NOMO-1 treated with dmso at 0.1 percent for 144 hours (cell line): ENCODE measurements around the gene SLC26A4.

ENCODE experiments used
- DNase-seq: peaks from one replicate; lab custom pipeline; 2025; ENCODE audit not compliant: unreplicated experiment; lab: John Stamatoyannopoulos, UW

SLC26A4 gene

DNA sequence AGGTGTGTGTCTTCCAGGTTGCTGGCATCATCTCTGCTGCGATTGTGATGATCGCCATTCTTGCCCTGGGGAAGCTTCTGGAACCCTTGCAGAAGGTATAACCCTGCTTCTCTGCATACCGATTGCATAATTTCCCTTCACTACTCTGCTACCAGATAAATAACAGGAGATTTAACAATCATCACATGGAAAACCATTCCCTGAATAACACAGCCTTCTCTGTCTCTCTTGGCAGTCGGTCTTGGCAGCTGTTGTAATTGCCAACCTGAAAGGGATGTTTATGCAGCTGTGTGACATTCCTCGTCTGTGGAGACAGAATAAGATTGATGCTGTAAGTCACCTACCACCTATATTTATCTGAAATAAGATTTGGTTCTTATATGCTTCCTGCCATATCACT lies 33.8 kb downstream of the SLC26A4 start:
- DNase-seq: no peak

GRCh38 chr7:107696330-107696946 lies 35.8 kb downstream of the SLC26A4 start:
- no peak for DNase-seq

GRCh38 chr7:107697321-107698049 lies 36.9 kb downstream of the SLC26A4 start:
- no peak for DNase-seq

- no peak for DNase-seq
Measured at GRCh38 chr7:107700570-107700969, 39.9 kb downstream of the SLC26A4 start.

- no peak for DNase-seq
Measured at GRCh38 chr7:107701191-107701590, 40.6 kb downstream of the SLC26A4 start.

- DNase-seq: no peak
Measured at GRCh38 chr7:107703219-107703618, 42.6 kb downstream of the SLC26A4 start.

GRCh38 chr7:107703872-107704271 lies 43.2 kb downstream of the SLC26A4 start:
- DNase-seq: no peak

DNA sequence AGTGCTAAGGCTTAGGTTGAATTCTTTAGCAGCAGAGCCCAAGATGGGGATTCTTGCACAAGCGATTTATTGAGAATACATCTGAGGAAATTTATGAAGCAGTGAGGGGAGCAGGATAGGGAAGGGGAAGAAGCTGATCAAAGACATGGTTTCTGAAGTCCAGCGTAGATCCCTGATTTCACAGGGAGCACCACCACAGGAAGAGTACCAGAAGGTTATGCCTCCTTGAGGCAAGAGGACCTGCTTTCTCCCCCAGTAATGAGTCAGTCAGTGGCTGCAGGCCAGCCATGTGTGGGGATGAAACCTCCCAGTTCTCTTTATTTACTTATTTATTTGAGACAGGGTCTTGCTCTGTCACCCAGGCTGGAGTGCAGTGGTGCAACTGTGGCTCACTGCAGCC lies 48.3 kb downstream of the SLC26A4 start:
- no peak for DNase-seq

- no peak for DNase-seq
Measured at GRCh38 chr7:107711301-107711700, 50.7 kb downstream of the SLC26A4 start.

DNA sequence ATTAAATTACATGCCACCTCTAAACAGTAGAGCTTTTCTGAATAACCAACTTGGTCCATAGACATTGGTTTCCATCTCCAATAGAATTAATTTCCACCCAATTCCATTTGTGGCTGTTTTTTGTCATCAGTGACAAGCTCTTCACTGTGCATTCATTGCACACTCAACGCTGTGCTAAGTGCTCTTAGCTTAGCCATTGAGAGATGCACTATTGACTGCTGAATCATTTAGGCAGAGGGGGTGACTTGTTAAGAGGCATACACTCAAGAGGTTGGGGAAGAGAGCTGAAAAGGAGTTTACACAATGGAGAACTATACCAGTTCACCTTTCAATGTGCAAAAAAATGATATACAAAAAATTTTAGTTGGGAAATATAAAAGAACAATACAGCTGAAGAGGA lies 51.4 kb downstream of the SLC26A4 start:
- no peak for DNase-seq

DNA sequence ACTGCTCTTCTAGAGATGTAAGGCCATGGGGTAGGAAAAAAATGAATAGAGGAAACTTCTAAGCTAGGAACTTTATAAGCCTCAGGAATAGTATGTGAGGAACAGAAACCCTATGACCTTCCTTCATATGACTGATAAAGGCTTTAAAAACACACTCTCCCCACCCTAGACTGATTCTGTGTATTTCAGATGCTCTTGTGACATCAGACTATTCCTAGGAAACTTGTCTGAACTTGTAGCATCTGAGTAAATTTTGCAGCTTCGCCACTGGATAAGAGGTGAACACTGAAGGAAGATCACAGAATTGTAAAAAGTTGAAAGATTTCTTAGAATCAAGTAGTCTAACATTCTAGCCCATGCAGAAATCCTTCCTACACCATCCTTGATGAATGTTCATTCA lies 52.3 kb downstream of the SLC26A4 start:
- no peak for DNase-seq

GRCh38 chr7:107715531-107715930 lies 54.9 kb downstream of the SLC26A4 start:
- no peak for DNase-seq

DNA sequence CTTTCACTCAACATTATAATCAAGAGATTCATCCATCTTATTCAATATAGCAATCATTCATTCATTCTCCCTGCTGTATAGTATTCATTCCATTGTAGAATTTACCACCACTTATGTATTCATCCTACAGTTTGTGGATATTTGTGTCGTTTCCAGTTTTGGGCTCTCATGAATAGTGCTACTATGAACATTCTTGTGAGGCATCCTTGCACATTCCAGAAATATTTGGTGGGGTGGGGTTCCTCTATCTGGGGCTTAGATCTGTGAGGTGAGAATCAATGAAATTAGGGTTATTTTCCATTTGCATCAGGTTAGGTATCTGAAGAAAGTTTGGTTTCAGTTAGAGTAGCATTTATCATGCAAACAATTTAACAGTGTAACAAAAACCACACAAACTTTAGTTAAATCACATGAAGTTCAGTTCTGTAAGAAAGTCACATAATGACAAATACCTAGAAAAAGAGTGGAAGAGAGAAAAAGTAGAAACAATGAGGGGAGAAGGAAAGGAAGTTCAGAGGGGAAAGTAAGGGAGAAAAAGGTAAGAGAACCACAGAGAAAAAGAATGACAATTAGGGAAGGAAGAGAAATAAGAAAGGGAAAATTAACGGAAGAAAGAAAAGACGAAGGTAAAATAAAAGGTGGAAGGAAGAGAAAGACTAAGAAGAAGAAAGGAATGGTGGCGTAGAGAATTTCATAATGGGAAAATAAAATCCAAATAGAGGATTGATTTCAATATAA lies 58.0 kb downstream of the SLC26A4 start:
- no peak for DNase-seq

DNA sequence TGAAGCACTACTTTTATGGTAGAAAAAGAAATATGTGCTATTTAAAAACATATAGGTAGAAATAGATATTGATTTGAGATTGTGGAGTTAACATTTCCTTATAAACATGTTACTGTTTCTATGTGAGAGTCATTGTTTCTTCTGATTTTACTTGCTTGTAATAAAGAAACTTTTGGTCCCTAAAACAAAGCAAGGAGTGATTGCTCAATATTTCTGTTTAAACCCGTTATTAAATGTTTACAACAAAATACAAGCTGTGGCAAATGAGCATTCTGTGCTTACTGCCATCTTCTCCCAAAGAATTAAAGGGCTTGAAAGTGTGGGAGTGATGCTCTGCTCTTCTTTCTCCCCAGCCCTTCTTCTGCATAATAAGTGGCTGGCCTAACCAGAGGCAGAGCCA lies 60.7 kb downstream of the SLC26A4 start:
- no peak for DNase-seq

DNA sequence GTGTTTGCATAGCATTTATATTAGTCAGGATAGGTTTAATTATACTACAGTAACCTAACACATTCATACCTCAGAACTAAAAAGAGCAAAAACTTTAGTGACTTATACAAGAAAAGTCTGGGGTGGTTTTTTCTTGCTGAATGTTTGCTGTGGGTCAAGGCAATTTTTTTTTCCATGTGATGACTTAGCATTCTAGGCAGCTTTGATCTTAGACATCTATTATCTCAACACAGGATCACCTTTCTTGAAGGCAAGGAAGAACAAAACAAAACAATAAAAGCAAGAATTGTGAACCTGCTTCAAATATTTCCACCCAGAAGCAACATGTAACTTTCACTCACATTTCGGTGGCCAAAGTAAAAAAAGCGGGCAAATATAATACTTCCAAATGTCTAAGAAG lies 62.6 kb downstream of the SLC26A4 start:
- DNase-seq: no peak

- no peak for DNase-seq
Measured at GRCh38 chr7:107725138-107725740, 64.6 kb downstream of the SLC26A4 start.

- no peak for DNase-seq
Measured at GRCh38 chr7:107726356-107727130, 65.9 kb downstream of the SLC26A4 start.

DNA sequence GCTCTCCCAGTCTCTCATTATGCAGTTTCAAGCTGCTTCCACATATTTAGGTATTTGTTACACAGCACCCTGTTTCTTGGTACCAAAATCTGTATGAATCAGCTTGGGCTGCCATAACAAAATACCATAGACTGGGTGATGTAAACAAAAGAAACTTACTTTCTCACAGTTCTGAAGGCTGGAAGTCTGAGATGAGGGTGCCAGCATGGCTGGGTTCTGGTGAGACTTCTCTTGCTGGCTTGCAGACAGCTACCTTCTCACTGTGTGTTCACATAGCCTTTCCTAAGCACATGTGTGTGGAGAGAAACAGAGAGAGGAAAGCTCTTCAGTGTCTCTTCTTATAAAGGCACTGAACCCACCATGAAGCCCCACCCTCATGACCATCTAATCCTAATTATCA lies 67.6 kb downstream of the SLC26A4 start:
- no peak for DNase-seq

DNA sequence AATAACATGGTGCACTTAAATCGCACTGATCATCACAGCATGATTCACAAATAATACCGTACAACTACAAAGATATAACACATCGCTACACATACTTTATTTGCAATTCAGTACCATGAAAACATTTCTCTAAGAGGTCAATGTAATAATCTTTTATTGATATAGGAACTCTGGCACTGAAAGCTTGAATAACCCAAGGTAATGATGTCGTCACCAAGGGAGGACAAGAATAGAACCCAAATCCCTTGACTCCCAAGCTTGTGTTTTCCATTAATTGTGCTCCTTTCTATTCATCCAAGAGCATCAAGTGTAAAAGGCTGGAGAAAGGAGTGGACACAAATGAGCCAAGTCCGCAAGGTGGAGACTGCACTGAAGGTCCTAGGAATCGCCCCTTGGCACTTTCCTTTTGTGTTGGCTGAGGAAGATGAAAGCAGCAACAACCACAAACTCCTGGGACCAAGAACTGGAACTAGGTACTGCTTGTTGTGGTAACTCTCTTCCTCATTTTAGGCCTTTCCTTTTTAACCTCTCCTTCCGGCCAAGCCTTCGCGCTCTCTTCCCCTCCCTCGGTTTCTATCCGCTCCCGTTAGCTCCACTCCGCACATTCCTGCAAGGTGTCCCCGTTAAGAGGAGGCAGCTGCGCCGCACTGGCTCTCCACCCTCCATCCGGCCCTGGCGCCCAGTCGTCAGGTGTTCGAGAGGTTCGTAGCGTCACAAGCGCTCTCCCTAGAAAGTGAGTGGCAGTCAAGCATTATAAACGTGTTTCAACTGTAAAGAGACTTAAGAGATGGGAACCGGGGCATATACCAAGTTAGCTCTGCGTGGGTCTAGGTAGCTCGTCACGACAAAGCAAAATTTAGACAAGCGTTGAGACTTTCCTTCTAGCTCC lies 82.3 kb downstream of the SLC26A4 start:
- DNase-seq: peak; percentile 82
